Calu3 (cell line): ENCODE results near the gene MAN1C1. TPM values are rescaled to one million over a fixed set of nuclear protein-coding genes. Genes with fewer than 3 reads are reported as not detected.

ENCODE experiments used
- BruUV-seq: library from RNA; stranded (reverse); fragments of 400-500 nt; replicated peaks from 2 replicates; lab custom pipeline; 2021; lab: Mats Ljungman, UMichigan
- CTCF ChIA-PET: fragments of 300-600 bp; sonication (Branson Sonifier 250); formaldehyde crosslinking; loops from one replicate; lab custom pipeline; 2022; ENCODE audit warnings: antibody characterized with exemption; lab: Charles Lee
- DNase-seq: peaks from one replicate; pipeline ENCODE4 v3.0.0; 2022
- H3K27ac Mint-ChIP-seq: one replicate; pipeline ENCODE4 v1.8.0; 2022; ENCODE audit warnings: mixed read lengths; ENCODE audit not compliant: unreplicated experiment
- H3K27me3 Mint-ChIP-seq: one replicate; pipeline ENCODE4 v1.8.0; 2022; ENCODE audit warnings: mixed read lengths; ENCODE audit not compliant: unreplicated experiment
- H3K36me3 Mint-ChIP-seq: one replicate; pipeline ENCODE4 v1.8.0; 2022; ENCODE audit warnings: mild to moderate bottlenecking, moderate library complexity, mixed read lengths; ENCODE audit not compliant: insufficient read depth, unreplicated experiment
- H3K4me1 Mint-ChIP-seq: one replicate; pipeline ENCODE4 v1.8.0; 2022; ENCODE audit warnings: mild to moderate bottlenecking, low read depth, mixed read lengths; ENCODE audit not compliant: unreplicated experiment
- H3K4me3 Mint-ChIP-seq: one replicate; pipeline ENCODE4 v1.8.0; 2022; ENCODE audit warnings: mild to moderate bottlenecking, low read depth, moderate library complexity, mixed read lengths; ENCODE audit not compliant: unreplicated experiment
- H3K9me3 Mint-ChIP-seq: one replicate; pipeline ENCODE4 v1.8.0; 2022; ENCODE audit warnings: low read depth, mixed read lengths; ENCODE audit not compliant: unreplicated experiment
- intact Hi-C: fragments of 100-400 bp; cut with micrococcal nuclease; formaldehyde crosslinking; loops from one replicate; pipeline ENCODE4 v1.10.0; 2022; ENCODE audit not compliant: unreplicated experiment
- total RNA-seq: library from RNA; stranded (reverse); gene quantifications from 2 replicates; pipeline ENCODE4 v1.2.3, GENCODE V29; 2022
- TF ChIP-seq, protein P1 (sequence below): fragments of 200-600 bp; IDR thresholded peaks from one replicate; pipeline ENCODE4 v1.8.0; 2022; ENCODE audit warnings: antibody characterized with exemption; ENCODE audit not compliant: unreplicated experiment

The MAN1C1 gene
- total RNA-seq, 1 experiment from 2014 or later: 0.14 TPM

DNA sequence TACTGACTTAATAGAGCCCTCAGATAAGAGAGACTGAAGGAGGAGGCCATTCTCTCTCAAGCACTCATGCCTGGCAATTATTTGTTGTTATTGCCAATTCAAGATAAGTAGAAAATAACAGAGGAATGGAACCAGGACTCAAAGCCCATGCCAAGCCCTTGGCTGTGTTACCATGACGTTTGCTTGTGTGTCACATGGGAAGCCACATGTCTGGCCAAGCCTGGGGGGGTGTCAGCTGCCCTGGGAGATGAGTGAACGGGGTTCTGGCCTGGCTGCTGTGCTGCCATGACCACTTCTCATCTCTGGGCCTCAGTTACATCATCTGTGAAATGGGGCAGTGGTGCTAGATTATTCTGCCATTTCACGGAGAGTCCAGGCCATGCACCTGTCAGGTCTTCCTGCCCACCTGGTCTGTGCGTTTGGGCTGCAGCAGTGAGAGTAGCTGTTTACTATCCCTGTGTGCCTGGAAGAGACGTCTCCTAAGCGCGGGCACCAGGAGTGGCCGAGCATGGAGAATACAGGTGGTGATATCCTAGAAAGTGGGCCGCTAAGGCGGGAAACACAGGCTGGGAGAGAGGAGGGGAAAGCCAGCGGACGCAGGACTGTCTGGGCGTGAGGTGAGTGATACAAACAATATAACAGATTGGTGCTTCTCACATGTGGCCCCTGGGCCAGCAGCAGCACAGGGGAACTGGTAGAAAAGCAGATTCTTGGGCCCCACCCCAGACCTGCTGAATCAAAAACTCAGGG lies 67.8 kb downstream of the MAN1C1 start:
- H3K36me3 Mint-ChIP-seq: no peaks in the 10 kb centered on the region
- TF ChIP-seq, protein P1, sequence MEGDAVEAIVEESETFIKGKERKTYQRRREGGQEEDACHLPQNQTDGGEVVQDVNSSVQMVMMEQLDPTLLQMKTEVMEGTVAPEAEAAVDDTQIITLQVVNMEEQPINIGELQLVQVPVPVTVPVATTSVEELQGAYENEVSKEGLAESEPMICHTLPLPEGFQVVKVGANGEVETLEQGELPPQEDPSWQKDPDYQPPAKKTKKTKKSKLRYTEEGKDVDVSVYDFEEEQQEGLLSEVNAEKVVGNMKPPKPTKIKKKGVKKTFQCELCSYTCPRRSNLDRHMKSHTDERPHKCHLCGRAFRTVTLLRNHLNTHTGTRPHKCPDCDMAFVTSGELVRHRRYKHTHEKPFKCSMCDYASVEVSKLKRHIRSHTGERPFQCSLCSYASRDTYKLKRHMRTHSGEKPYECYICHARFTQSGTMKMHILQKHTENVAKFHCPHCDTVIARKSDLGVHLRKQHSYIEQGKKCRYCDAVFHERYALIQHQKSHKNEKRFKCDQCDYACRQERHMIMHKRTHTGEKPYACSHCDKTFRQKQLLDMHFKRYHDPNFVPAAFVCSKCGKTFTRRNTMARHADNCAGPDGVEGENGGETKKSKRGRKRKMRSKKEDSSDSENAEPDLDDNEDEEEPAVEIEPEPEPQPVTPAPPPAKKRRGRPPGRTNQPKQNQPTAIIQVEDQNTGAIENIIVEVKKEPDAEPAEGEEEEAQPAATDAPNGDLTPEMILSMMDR: no peak
- peaks cover 91% of the 10 kb centered on the region for H3K27me3 Mint-ChIP-seq
- intact Hi-C loops: no loop called here
- no peak overlapping the region for H3K4me3 Mint-ChIP-seq
- no peak overlapping the region for H3K27ac Mint-ChIP-seq
- H3K4me1 Mint-ChIP-seq: no peaks in the 10 kb centered on the region
- H3K9me3 Mint-ChIP-seq: no peaks in the 10 kb centered on the region
- no TSS peak for BruUV-seq
- CTCF ChIA-PET: no interaction called here
- DNase-seq: no peak

GRCh38 chr1:25685211-25685750 lies 68.7 kb downstream of the MAN1C1 start:
- DNase-seq: no peak
- Mint-ChIP-seq H3K27ac (no peak overlapping the region), H3K4me1 (no peaks in the 10 kb centered on the region), H3K4me3 (no peak overlapping the region), H3K27me3 (peaks cover 85% of the 10 kb centered on the region), H3K9me3 (no peaks in the 10 kb centered on the region), H3K36me3 (no peaks in the 10 kb centered on the region)
- BruUV-seq: no TSS peak
- CTCF ChIA-PET: no interaction called here
- TF ChIP-seq, protein P1: no peak
- intact Hi-C loops: no loop called here

GRCh38 chr1:25685938-25686665 lies 69.5 kb downstream of the MAN1C1 start:
- H3K4me3 Mint-ChIP-seq: no peak overlapping the region

GRCh38 chr1:25687221-25688017 lies 70.8 kb downstream of the MAN1C1 start:
- CTCF ChIA-PET: no interaction called here
- Mint-ChIP-seq H3K4me1 (no peaks in the 10 kb centered on the region), H3K36me3 (no peaks in the 10 kb centered on the region), H3K27ac (no peak overlapping the region), H3K27me3 (peaks cover 65% of the 10 kb centered on the region), H3K9me3 (no peaks in the 10 kb centered on the region), H3K4me3 (no peak overlapping the region)
- DNase-seq: no peak
- intact Hi-C loops: no loop called here
- BruUV-seq: no TSS peak
- TF ChIP-seq, protein P1: no peak

More at GRCh38 chr1:25685938-25686665, 69.5 kb downstream of the MAN1C1 start:
- Mint-ChIP-seq H3K27ac (no peak overlapping the region), H3K9me3 (no peaks in the 10 kb centered on the region), H3K27me3 (peaks cover 77% of the 10 kb centered on the region), H3K36me3 (no peaks in the 10 kb centered on the region), H3K4me1 (no peaks in the 10 kb centered on the region)
- no peak for DNase-seq
- intact Hi-C loops: no loop called here
- TF ChIP-seq, protein P1: no peak
- BruUV-seq: no TSS peak
- CTCF ChIA-PET: no interaction called here
